Activated B cell treated with CpG ODN at 0.5 μM for 24 hours (primary cell): ENCODE results near the gene USH1C. TPM values are rescaled to one million over a fixed set of nuclear protein-coding genes. Genes with fewer than 3 reads are reported as not detected.

ENCODE experiments used
- ATAC-seq: fragments of 200-7000 bp; cut with Tn5 transposase; one replicate; pipeline ENCODE4 v1.10.0; 2021; ENCODE audit warnings: low read depth, mild to moderate bottlenecking, moderate library complexity
- CTCF ChIA-PET: fragments of 350-600 bp; sonication (Branson Sonifier 250); formaldehyde crosslinking; loops from one replicate; lab custom pipeline; 2021; ENCODE audit warnings: antibody characterized with exemption; lab: Charles Lee
- POLR2A ChIA-PET: fragments of 350-600 bp; sonication (Branson Sonifier 250); formaldehyde crosslinking; loops from one replicate; lab custom pipeline; 2021; ENCODE audit warnings: antibody characterized with exemption; lab: Charles Lee
- DNase-seq: peaks from one replicate; pipeline ENCODE4 v3.0.0; 2022
- H3K27ac Mint-ChIP-seq: one replicate; pipeline ENCODE4 v1.8.0; 2020; ENCODE audit warnings: mixed read lengths
- H3K27me3 Mint-ChIP-seq: one replicate; pipeline ENCODE4 v1.8.0; 2021; ENCODE audit warnings: mixed read lengths
- H3K36me3 Mint-ChIP-seq: one replicate; pipeline ENCODE4 v1.8.0; 2021; ENCODE audit warnings: low read depth, mixed read lengths
- H3K4me1 Mint-ChIP-seq: one replicate; pipeline ENCODE4 v1.8.0; 2021; ENCODE audit warnings: mixed read lengths
- H3K4me3 Mint-ChIP-seq: one replicate; pipeline ENCODE4 v1.8.0; 2020; ENCODE audit warnings: mild to moderate bottlenecking, mixed read lengths
- H3K9me3 Mint-ChIP-seq: one replicate; pipeline ENCODE4 v1.8.0; 2020; ENCODE audit warnings: mixed read lengths
- intact Hi-C: fragments of 100-400 bp; cut with micrococcal nuclease; formaldehyde crosslinking; loops from one replicate; pipeline ENCODE4 v1.15.1; 2024
- total RNA-seq: library from RNA; stranded (reverse); gene quantifications from 2 replicates; pipeline ENCODE4 v1.2.3, GENCODE V29; 2022
- TF ChIP-seq, protein P1 (sequence below): fragments of 200-600 bp; IDR thresholded peaks from one replicate; pipeline ENCODE4 v1.8.0; 2022; ENCODE audit warnings: antibody characterized with exemption, mild to moderate bottlenecking

Gene USH1C
- total RNA-seq, 1 donor from 2014 or later = not detected

DNA sequence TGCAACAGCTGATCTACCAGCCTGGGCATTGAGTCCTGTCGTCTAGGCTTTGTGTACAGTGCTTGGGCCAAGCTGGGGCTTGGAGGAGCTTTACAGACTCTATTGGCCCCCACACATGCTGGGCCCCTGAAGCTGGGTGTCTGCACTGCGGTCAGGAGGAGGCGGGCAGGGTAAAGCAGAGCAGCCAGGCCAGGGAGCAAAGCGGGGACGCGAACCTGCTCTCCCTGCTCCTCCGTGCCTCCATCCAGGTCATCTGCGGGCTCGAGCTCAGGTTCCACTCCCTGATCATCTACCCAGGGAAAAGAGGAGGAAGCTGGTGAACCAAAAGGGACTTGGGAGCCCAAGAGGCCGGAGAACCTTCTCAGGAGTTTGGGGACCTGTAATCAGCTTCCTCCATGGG is 27.0 kb downstream of the USH1C start:
- ATAC-seq (no peak), DNase-seq (no peak)
- no peaks in the 10 kb centered on the region for H3K9me3 Mint-ChIP-seq
- H3K36me3 Mint-ChIP-seq = no peaks in the 10 kb centered on the region
- H3K4me3 Mint-ChIP-seq = no peak overlapping the region
- ChIA-PET POLR2A (no interaction called here), CTCF (no interaction called here)
- peaks cover 20% of the 10 kb centered on the region for H3K27me3 Mint-ChIP-seq
- H3K4me1 Mint-ChIP-seq = no peaks in the 10 kb centered on the region
- intact Hi-C loops = no loop called here
- H3K27ac Mint-ChIP-seq = no peak overlapping the region
- TF ChIP-seq, protein P1, sequence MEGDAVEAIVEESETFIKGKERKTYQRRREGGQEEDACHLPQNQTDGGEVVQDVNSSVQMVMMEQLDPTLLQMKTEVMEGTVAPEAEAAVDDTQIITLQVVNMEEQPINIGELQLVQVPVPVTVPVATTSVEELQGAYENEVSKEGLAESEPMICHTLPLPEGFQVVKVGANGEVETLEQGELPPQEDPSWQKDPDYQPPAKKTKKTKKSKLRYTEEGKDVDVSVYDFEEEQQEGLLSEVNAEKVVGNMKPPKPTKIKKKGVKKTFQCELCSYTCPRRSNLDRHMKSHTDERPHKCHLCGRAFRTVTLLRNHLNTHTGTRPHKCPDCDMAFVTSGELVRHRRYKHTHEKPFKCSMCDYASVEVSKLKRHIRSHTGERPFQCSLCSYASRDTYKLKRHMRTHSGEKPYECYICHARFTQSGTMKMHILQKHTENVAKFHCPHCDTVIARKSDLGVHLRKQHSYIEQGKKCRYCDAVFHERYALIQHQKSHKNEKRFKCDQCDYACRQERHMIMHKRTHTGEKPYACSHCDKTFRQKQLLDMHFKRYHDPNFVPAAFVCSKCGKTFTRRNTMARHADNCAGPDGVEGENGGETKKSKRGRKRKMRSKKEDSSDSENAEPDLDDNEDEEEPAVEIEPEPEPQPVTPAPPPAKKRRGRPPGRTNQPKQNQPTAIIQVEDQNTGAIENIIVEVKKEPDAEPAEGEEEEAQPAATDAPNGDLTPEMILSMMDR = no peak

DNA sequence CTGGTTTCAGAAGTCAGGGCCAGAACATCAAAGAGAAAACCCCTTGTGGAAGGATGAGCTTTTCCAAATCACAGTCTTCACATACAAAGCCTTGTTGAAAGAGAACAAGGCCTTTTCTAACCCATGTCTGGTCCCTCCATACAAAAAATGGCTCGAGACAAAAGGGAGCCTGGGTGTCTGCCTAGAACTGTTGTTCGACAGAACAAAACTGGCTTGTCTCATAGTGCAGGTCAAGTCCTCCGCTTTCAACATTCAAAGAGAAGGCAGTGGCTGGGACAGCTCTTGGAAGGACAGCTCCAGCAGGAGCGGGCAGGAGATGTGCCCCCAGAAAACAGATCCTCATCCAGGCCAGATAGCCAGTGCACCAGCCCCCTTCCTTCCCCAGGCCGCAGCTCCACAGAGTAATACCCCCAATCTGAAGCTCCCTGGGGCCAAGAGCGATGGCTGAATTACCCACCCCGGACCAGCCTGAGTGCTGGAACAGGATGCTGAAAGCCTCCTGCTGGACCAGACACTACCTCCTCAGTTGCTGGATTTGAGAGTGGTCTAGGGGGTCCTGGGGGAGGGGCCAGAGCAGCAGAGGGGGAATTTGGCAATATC is 27.6 kb downstream of the USH1C start:
- Mint-ChIP-seq H3K4me3 (no peak overlapping the region), H3K27me3 (peaks cover 20% of the 10 kb centered on the region), H3K27ac (no peak overlapping the region), H3K36me3 (no peaks in the 10 kb centered on the region), H3K4me1 (no peaks in the 10 kb centered on the region), H3K9me3 (no peaks in the 10 kb centered on the region)
- ChIA-PET CTCF (no interaction called here), POLR2A (no interaction called here)
- ATAC-seq = no peak
- intact Hi-C loops = no loop called here
- TF ChIP-seq, protein P1 = no peak
- no peak for DNase-seq

GRCh38 chr11:17515443-17516176 is 28.6 kb downstream of the USH1C start:
- TF ChIP-seq, protein P1 = no peak
- Mint-ChIP-seq H3K4me1 (no peaks in the 10 kb centered on the region), H3K27me3 (peaks cover 14% of the 10 kb centered on the region), H3K9me3 (no peaks in the 10 kb centered on the region), H3K4me3 (no peak overlapping the region), H3K36me3 (no peaks in the 10 kb centered on the region), H3K27ac (no peak overlapping the region)
- ChIA-PET POLR2A (no interaction called here), CTCF (no interaction called here)
- DNase-seq = no peak
- no peak for ATAC-seq
- intact Hi-C loops = no loop called here

GRCh38 chr11:17514476-17514875 is 29.7 kb downstream of the USH1C start:
- intact Hi-C loops = no loop called here
- ATAC-seq (no peak), DNase-seq (no peak)
- H3K9me3 Mint-ChIP-seq = no peaks in the 10 kb centered on the region
- no peaks in the 10 kb centered on the region for H3K36me3 Mint-ChIP-seq
- ChIA-PET CTCF (interaction anchor here (0.8 kb wide), 1 partner anchor 14 kb away, joined by 3 read pairs; no protein-coding TSS in a partner anchor), POLR2A (no interaction called here)
- no peaks in the 10 kb centered on the region for H3K4me1 Mint-ChIP-seq
- H3K4me3 Mint-ChIP-seq = no peak overlapping the region
- H3K27ac Mint-ChIP-seq = no peak overlapping the region
- H3K27me3 Mint-ChIP-seq = peaks cover 20% of the 10 kb centered on the region
- TF ChIP-seq, protein P1 = no peak

- TF ChIP-seq, protein P1 = no peak
- no peaks in the 10 kb centered on the region for H3K9me3 Mint-ChIP-seq
- POLR2A ChIA-PET = no interaction called here
- H3K4me3 Mint-ChIP-seq = no peak overlapping the region
- CTCF ChIA-PET = no interaction called here
- intact Hi-C loops = no loop called here
- H3K27ac Mint-ChIP-seq = no peak overlapping the region
- H3K36me3 Mint-ChIP-seq = no peaks in the 10 kb centered on the region
- peaks cover 20% of the 10 kb centered on the region for H3K27me3 Mint-ChIP-seq
- no peak for DNase-seq
- no peaks in the 10 kb centered on the region for H3K4me1 Mint-ChIP-seq
- no peak for ATAC-seq
Measured at GRCh38 chr11:17513853-17514252, 30.4 kb downstream of the USH1C start.
